ENCODE measurements around the gene ACAN. TPM values are rescaled to one million over a fixed set of nuclear protein-coding genes. Genes with fewer than 3 reads are reported as not detected.

The ACAN gene
- total RNA-seq, 2 experiments from 2014 or later = not detected

GRCh38 chr15:88865498-88866099, 62.4 kb downstream of the ACAN start:
- Histone ChIP-seq H3K4me3 (ENCODE audit: low read length) (no peak overlapping the region), H3K27ac (ENCODE audit: low read depth in 1 of 2, low read length in 2 of 2) (no peak overlapping the region), H3K4me1 (ENCODE audit: insufficient read depth, low read length) (no peaks in the 10 kb centered on the region), H3K36me3 (ENCODE audit: insufficient read depth, low read length) (no peaks in the 10 kb centered on the region), H3K27me3 (ENCODE audit: control insufficient read depth in 1 of 2, insufficient read depth in 2 of 2, low read length in 2 of 2) (no peaks in the 10 kb centered on the region), H3K9me3 (ENCODE audit: control insufficient read depth in 1 of 2, insufficient read depth in 1 of 2, low read length in 2 of 2) (no peaks in the 10 kb centered on the region)
- ATAC-seq (ENCODE audit: poor library complexity) = no peak
- H3K4me1 Mint-ChIP-seq (ENCODE audit: low read depth) = no peaks in the 10 kb centered on the region
- POLR2A ChIA-PET = no interaction called here
- intact Hi-C loops (cut with DNase I, micrococcal nuclease) = no loop called here
- no peaks in the 10 kb centered on the region for H3K9me3 Mint-ChIP-seq
- H3K27me3 Mint-ChIP-seq = no peaks in the 10 kb centered on the region
- H3K27ac Mint-ChIP-seq = no peak overlapping the region
- CTCF ChIA-PET = no interaction called here
- TF ChIP-seq CTCF (IDR thresholded peaks at IDR 0.05) = no peak
- H3K36me3 Mint-ChIP-seq (ENCODE audit: low read depth) = no peaks in the 10 kb centered on the region
- no peak overlapping the region for H3K4me3 Mint-ChIP-seq
- no peak for DNase-seq

GRCh38 chr15:88866295-88866881, 63.2 kb downstream of the ACAN start:
- Mint-ChIP-seq H3K4me1 (ENCODE audit: low read depth) (no peaks in the 10 kb centered on the region), H3K36me3 (ENCODE audit: low read depth) (no peaks in the 10 kb centered on the region), H3K4me3 (no peak overlapping the region), H3K9me3 (no peaks in the 10 kb centered on the region), H3K27ac (no peak overlapping the region), H3K27me3 (no peaks in the 10 kb centered on the region)
- CTCF ChIA-PET = no interaction called here
- H3K27me3 ChIP-seq (ENCODE audit: control insufficient read depth in 1 of 2, insufficient read depth in 2 of 2, low read length in 2 of 2) = no peaks in the 10 kb centered on the region
- H3K9me3 ChIP-seq (ENCODE audit: control insufficient read depth in 1 of 2, insufficient read depth in 1 of 2, low read length in 2 of 2) = no peaks in the 10 kb centered on the region
- no peak overlapping the region for H3K27ac ChIP-seq (ENCODE audit: low read depth in 1 of 2, low read length in 2 of 2)
- H3K4me1 ChIP-seq (ENCODE audit: insufficient read depth, low read length) = no peaks in the 10 kb centered on the region
- intact Hi-C loops (cut with DNase I, micrococcal nuclease) = no loop called here
- H3K4me3 ChIP-seq (ENCODE audit: low read length) = no peak overlapping the region
- DNase-seq (no peak), ATAC-seq (ENCODE audit: poor library complexity) (no peak)
- POLR2A ChIA-PET = no interaction called here
- no peak for TF ChIP-seq CTCF (IDR thresholded peaks at IDR 0.05)
- no peaks in the 10 kb centered on the region for H3K36me3 ChIP-seq (ENCODE audit: insufficient read depth, low read length)

- Mint-ChIP-seq H3K36me3 (ENCODE audit: low read depth) (peaks cover 26% of the 10 kb centered on the region), H3K4me3 (no peak overlapping the region), H3K9me3 (no peaks in the 10 kb centered on the region), H3K4me1 (ENCODE audit: low read depth) (no peaks in the 10 kb centered on the region), H3K27ac (no peak overlapping the region), H3K27me3 (no peaks in the 10 kb centered on the region)
- intact Hi-C loops (cut with DNase I, micrococcal nuclease) = loop anchor here in 1 of 2 experiments (5.0 kb wide), 1 partner anchor 54 kb away; no protein-coding TSS in a partner anchor
- Histone ChIP-seq H3K27ac (ENCODE audit: low read depth in 1 of 2, low read length in 2 of 2) (no peak overlapping the region), H3K4me1 (ENCODE audit: insufficient read depth, low read length) (no peaks in the 10 kb centered on the region), H3K9me3 (ENCODE audit: control insufficient read depth in 1 of 2, insufficient read depth in 1 of 2, low read length in 2 of 2) (no peaks in the 10 kb centered on the region), H3K27me3 (ENCODE audit: control insufficient read depth in 1 of 2, insufficient read depth in 2 of 2, low read length in 2 of 2) (no peaks in the 10 kb centered on the region), H3K4me3 (ENCODE audit: low read length) (no peak overlapping the region), H3K36me3 (ENCODE audit: insufficient read depth, low read length) (peaks cover 2% of the 10 kb centered on the region)
- ChIA-PET POLR2A (no interaction called here), CTCF (interaction anchor here (0.6 kb wide), 1 partner anchor 187 kb away, joined by 3 read pairs; no protein-coding TSS in a partner anchor)
- DNase-seq (no peak), ATAC-seq (ENCODE audit: poor library complexity) (no peak)
- TF ChIP-seq CTCF (IDR thresholded peaks at IDR 0.05) = no peak
These were observed 68.1 kb downstream of the ACAN start for GRCh38 chr15:88871313-88871712.
